ENCODE data around the gene ACSL1. TPM values are rescaled to one million over a fixed set of nuclear protein-coding genes. Genes with fewer than 3 reads are reported as not detected.
"Not testable (repeated sequence)": the region's sequence is repeated elsewhere in the genome, so short reads cannot be mapped to it uniquely, and the experiment has no call there.

Gene ACSL1
- polyA plus RNA-seq, 1 donor = 57.7 TPM

DNA sequence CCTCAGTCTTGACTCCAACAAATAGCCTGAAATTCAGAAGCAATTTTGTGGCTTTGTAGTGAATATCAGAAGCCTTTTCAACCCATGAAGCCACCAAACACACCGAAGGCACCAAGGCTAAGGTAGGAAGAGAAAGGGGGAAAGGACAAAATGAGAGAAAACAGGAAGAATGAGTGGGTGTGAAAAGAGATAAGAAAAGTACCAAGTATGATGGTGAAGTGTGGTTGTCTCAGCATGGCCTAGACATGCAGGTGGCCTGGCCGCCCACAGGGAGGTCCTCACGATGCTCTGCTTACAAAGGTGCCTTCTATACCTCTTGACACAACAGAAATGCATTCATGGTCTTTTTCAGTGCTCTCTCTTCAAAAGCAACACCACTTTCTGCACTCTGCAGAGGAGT lies 34.9 kb downstream of the ACSL1 start:
- no peak for DNase-seq

DNA sequence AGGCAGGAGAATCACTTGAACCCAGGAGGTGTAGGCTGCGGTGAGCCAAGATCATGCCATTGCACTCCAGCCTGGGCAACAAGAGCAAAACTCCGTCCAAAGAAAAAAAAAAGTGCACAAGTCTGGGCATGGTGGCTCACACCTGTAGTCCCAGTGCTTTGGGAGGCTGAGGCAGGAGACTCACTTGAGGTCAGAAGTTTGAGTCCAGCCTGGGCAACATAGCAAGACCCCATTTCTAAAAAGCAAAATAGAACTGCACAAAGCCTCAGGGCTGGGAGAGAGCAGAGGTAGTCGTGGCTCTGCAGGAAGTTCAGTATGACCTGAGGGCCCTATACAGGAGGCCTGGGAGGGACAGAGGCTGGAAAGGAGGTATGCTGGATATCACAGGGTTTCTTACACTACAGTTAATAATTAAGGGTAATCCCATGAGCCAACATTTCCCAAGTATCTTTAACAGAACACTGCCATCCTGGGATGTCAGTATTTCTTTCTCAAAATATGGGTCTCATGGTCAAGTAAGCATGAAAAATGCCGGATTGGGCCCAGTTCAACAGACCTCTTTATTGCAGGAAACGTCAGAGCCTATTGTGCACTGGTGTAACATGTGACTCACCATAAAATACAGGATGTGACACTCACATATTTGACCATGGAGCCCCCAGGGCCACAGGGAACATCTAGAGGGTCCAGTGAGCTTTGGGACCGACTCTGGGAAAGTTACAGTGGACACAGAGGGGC lies 37.8 kb downstream of the ACSL1 start:
- no peak for DNase-seq

GRCh38 chr4:184785813-184786212 lies 40.0 kb downstream of the ACSL1 start:
- no peak for DNase-seq

GRCh38 chr4:184784628-184785257 lies 41.0 kb downstream of the ACSL1 start:
- DNase-seq = no peak

DNA sequence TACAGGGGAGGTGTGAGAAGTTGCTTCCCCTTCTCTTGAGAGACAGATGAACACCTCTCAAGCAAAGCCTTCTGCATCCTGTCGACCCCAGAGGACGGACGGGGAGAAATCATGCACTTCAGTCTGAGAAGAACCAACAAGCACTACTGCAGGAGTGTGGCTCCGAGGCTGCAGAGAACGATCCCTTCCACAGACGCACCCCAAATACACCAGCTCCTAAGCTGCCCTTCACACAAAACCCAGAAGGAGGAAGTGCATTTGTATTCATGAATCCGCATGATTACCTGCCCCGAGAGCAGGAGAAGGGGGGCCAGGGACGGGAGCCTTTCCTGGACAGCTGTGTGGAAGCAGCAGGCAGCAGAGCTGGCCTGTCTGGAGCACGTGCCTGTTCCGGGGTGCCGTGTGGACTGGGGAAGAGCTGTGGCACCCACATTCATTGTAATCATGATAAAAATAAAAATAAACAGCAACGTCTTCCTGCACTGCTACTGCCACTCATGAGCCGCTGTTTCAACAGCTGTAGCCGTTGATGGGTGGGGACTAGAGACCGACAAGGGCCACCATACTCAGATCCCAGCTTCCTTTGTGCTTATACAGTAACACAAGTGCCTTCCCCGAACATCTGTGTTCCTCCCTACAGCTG lies 42.9 kb downstream of the ACSL1 start:
- no peak for DNase-seq

DNA sequence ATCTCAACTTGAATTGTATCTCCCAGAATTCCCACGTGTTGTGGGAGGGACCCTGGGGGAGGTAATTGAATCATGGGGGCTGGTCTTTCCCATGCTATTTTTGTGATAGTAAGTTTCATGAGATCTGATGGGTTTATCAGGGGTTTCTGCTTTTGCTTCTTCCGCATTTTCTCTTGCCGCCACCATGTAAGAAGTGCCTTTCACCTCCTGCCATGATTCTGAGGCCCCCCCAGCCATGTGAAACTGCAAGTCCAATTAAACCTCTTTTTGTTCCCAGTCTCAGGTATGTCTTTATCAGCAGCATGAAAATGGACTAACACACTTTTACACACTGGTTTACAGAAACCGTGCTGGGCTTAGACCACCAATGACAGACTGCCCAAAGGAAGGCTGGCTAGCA lies 46.6 kb downstream of the ACSL1 start:
- not testable (repeated sequence) for DNase-seq

- DNase-seq = no peak
Observed at GRCh38 chr4:184778325-184778724, 47.4 kb downstream of the ACSL1 start.

DNA sequence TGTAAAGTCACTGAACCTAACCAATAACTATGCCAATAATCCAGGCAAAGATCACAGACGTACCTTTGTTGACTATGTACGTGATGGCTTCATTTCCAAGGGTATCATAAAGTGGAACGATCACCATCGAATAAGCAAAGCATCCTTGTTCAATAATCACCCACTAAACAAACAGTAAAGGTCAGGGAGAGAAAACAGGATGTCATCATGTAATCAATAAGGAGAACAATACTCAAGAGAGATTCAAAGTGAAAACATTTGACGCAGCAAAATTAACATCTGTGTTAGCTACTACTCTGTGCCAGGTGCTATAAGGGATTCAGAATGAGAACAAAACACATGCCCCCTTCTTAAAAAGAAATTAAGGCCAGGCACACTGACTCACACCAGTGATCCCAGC lies 48.9 kb downstream of the ACSL1 start:
- DNase-seq = no peak

DNA sequence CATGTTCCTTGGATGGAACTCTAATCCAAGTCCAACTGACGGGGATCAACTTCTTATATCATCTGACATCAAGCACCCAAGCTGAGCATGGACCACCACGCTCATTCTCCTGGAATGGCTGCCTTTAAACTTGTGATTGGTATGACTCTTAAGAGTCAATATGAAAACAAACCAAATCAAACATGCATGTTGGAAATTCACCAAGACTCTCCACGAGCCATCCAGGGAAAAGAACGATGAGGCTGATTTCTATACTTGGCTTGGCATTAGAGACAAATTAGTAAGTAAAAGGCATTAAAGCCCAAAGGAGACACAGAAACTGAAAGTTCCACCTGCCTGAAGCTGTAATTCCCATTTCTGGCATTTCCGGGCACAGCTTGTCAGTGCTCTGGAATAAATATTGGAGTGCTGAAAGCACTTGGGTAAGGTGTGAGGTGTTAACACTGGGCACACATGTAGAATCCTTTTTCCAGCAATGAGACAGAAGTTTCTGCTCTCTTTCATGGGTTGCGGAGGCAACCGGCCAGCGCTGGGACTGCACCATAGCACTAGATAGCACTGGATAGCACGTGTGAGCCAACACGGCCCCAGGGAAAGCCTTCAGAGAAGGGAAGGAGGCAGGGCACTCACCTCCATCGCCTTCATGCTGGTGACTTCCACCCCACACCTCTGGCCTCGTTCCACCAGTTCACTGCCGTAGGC lies 49.8 kb downstream of the ACSL1 start:
- DNase-seq = no peak

DNA sequence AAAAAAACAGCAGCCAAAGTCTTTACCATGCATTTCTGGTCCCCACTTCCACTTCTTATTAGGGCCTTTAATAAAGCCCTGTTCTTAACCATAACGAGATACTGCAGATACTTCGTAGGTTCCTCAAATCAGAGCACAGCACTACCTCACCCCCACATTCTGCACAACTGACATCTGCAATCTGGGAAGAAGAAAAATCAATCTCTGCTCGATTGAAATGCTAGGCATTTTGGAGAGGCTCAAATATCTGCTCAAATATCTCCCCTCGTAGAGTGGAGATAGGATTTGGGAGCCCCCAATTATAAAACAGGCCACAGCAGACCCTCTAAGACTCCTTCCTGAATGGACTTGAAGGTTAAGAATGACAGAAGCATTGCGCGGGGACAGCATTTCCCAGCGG lies 51.6 kb downstream of the ACSL1 start:
- no peak for DNase-seq

- no peak for DNase-seq
Observed at GRCh38 chr4:184771416-184771815, 54.4 kb downstream of the ACSL1 start.

DNA sequence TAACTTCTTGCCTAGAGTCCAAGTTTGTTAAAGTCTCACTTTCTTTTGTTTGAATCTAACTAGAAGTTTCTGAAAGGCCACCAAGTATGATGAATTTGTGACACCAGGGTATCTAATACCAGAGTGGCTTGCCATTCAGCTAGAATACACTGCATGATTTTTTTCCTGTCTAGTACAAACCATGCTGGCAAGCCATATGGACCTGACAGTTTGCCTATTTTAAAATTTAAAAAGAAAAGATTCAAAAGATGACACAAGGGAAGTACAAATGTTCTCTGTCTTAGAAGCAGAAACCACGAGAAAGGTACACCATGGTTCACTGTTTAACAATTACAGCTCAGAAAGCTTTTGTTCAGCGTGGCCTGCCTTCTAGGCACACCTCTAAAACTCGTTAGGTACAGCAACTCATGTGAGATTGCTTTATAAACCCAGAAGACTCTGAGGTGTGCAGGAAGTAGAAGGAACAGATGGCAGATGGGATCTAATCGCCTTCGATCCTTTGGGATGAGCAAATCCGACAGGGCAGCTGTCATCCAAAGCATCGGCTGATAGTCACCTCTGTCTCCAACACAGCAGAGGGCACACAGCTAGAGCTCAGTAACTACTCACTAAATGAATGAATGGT lies 56.5 kb downstream of the ACSL1 start:
- no peak for DNase-seq

DNA sequence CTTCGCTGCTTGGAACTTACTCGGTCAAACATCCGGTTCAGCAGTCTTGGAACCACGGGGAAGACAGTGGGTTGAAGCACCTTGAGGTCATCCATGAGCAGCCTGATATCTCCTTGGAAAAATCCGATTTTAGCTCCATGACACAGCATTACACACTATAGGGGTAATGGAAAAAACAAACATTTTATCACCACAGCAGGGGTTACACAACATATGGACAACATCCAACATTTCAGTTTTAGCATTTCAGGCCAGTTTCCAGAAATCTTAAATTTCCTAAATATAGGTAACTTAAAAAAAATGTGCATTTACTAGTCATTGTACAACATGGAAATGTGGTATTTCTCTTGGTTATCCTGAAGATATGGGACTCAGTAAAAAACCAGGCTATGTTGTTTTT lies 57.5 kb downstream of the ACSL1 start:
- no peak for DNase-seq

DNA sequence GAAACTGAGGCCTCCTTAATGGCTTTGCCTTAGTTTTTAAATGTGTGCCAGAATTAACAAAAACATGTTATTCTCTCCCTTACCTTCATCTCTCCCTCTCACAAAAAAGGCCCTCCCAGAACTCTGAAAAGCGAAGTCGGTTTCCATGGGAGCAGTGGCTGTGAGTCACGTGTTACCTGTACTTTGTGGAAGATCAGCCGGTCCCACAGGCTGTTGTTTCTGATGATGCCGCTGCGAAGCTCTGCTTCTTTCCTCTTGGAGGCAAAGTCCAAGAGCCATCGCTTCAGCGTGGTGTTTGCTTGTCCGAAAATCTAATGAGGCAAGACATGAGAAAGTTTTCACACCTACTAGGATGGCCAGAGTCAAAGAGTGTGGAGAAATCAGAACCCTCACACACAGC lies 59.3 kb downstream of the ACSL1 start:
- no peak for DNase-seq

GRCh38 chr4:184765473-184766340 lies 60.1 kb downstream of the ACSL1 start:
- DNase-seq = no peak

DNA sequence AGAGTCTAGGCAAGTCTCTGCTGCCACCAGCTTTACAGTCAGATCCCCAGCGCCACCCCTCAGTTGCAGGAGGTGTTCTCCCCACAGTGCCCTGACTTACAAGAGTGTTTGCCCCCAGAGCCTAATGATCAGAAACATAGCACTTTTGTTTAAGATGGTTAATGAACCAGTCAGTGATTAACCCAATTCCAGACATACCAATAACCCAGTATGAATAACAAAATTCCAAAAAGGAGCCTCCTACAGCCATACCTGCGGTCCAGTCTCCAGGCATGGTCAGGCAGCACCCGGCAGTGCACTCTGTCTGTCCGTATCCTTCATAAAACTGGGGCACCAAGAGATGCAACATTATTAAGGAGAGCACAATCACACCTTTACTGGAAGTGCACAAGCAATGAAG lies 61.2 kb downstream of the ACSL1 start:
- no peak for DNase-seq

GRCh38 chr4:184763150-184763780 lies 62.5 kb downstream of the ACSL1 start:
- DNase-seq = no peak

DNA sequence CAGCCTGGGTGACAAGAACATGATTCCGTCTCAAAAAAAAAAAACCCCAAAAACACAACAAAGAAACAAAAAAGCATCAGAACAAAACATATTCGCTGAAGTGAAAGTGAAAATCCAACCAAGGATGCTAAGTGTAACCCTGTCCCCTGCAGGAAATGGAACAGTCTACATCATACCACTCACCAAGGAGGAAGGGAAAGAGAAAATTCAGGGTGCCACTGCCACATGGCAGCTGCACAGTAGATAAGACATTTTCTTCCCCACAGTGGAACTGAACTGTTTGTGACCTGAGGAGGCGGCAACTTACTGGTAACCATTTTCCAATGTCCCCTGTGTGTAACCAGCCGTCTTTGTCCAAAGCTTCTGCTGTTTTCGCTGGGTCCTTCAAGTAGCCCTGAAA lies 63.7 kb downstream of the ACSL1 start:
- DNase-seq = no peak

GRCh38 chr4:184760681-184761080 lies 65.1 kb downstream of the ACSL1 start:
- DNase-seq = no peak

DNA sequence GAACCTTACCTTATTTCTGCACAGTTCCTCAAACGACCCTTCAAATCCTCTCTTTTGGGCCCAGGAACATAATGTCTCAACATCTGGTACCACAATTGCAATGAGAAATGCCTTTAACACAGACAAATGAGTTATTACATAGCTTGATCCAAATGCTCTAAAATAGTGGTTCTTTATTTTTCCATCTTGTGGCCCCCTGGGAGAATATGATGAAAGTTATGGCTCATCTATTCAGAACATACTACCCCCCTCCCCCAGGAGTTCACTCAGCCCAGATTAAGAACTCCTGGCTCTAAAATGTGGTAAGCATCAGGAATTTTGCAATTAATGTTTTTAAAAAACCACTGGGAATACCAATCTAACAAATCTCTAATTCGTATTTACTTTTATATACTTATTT lies 68.0 kb downstream of the ACSL1 start:
- DNase-seq = no peak

- no peak for DNase-seq
Observed at GRCh38 chr4:184756399-184756798, 69.4 kb downstream of the ACSL1 start.
